ENCODE data around the gene POGZ.

The POGZ gene

GRCh38 chr1:151362308-151363155 is 96.8 kb downstream of the POGZ start:
- DNase-seq (ENCODE audit: low read depth, low spot score) = no peak
- CTCF ChIA-PET = no interaction called here
- H3K4me3 ChIP-seq (ENCODE audit: low read depth, low read length) = no peak overlapping the region
- POLR2A ChIA-PET = no interaction called here
- TF ChIP-seq, protein P1, sequence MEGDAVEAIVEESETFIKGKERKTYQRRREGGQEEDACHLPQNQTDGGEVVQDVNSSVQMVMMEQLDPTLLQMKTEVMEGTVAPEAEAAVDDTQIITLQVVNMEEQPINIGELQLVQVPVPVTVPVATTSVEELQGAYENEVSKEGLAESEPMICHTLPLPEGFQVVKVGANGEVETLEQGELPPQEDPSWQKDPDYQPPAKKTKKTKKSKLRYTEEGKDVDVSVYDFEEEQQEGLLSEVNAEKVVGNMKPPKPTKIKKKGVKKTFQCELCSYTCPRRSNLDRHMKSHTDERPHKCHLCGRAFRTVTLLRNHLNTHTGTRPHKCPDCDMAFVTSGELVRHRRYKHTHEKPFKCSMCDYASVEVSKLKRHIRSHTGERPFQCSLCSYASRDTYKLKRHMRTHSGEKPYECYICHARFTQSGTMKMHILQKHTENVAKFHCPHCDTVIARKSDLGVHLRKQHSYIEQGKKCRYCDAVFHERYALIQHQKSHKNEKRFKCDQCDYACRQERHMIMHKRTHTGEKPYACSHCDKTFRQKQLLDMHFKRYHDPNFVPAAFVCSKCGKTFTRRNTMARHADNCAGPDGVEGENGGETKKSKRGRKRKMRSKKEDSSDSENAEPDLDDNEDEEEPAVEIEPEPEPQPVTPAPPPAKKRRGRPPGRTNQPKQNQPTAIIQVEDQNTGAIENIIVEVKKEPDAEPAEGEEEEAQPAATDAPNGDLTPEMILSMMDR (IDR thresholded peaks at IDR 0.05; ENCODE audit: insufficient read depth, low read length, missing control alignments) = no peak

DNA sequence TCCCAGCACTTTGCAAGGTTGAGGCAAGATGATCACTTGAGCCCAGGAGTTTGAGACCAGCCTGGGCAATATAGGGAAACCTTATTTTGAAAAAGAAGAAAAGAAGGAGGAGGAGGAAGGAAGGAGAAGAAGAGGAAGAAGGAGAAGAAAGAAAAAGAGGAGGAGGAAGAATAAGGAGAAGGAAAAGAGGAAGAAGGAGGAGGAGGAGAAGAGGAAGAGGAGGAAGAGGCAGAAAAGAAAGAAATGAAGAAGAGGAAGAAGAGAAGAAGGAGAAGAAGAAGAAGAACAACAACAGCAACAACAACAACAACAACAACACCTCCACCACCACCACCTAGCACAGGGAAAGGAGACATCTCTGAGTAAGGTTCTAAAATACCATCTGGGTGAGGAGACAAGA is 97.4 kb downstream of the POGZ start:
- TF ChIP-seq, protein P1 (IDR thresholded peaks at IDR 0.05; ENCODE audit: insufficient read depth, low read length, missing control alignments) = no peak
- POLR2A ChIA-PET = no interaction called here
- CTCF ChIA-PET = interaction anchor here (1.8 kb wide), 1 partner anchor 22 kb away, joined by 5 read pairs; no protein-coding TSS in a partner anchor
- DNase-seq (ENCODE audit: low read depth, low spot score) = no peak
- H3K4me3 ChIP-seq (ENCODE audit: low read depth, low read length) = no peak overlapping the region

DNA sequence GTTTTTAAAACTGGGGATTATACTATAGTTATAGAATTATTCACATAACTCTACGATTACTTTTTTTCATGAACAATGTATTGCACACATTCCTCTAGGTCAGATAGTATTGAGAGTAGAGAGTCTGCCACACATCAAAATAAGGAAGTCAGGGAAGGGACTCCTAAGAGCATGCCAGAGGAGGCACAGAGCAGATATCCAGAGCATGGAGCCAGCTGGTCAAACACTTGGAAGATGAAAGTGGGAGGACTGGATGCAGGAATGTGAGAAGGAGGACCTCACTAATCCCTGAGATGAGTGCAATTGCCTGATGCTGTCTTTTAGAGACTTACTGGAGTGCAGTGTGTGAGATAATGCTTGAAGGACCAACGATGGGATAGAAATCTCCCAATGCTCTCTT is 102.6 kb downstream of the POGZ start:
- TF ChIP-seq, protein P1 (IDR thresholded peaks at IDR 0.05; ENCODE audit: insufficient read depth, low read length, missing control alignments) = no peak
- no peak overlapping the region for H3K4me3 ChIP-seq (ENCODE audit: low read depth, low read length)
- DNase-seq (ENCODE audit: low read depth, low spot score) = no peak
- ChIA-PET POLR2A (no interaction called here), CTCF (interaction anchor here (3.6 kb wide), 1 partner anchor 17 kb away, joined by 31 read pairs; no protein-coding TSS in a partner anchor)

All from AG04449 (cell line).